Stomach (tissue), 9 donors: Measurements from ENCODE around the gene CHURC1. TPM values are rescaled to one million over a fixed set of nuclear protein-coding genes. Genes with fewer than 3 reads are reported as not detected.

Experiments used
- DNase-seq, 2 donors: peaks; one replicate each; pipeline versions ENCODE4 v3.0.0 to v3.0.0-alpha.2; 2013 to 2019
- H3K27ac ChIP-seq, 5 donors: fragments of 200-600 bp in 4 of 5; sonication (generic) in 4 of 5; one replicate each; pipeline ENCODE4 v1.5.1; 2013 to 2019; ENCODE audit warnings: mild to moderate bottlenecking in 1 of 5, moderate library complexity in 1 of 5
- H3K27me3 ChIP-seq, 3 donors: fragments of 200-600 bp; sonication (generic); one replicate each; pipeline ENCODE4 v1.5.1; 2017 to 2019; ENCODE audit warnings: mixed run types in 1 of 3
- H3K36me3 ChIP-seq, 4 donors: fragments of 200-600 bp; sonication (generic); 1 replicate in 3 of 4; 2 replicates in 1 of 4; pipeline ENCODE4 v1.5.1; 2016 to 2019
- H3K4me1 ChIP-seq, 4 donors: fragments of 200-600 bp; sonication (generic); one replicate each; pipeline ENCODE4 v1.5.1; 2016 to 2019
- H3K4me3 ChIP-seq, 4 donors: fragments of 200-600 bp; sonication (generic) in 3 of 4; one replicate each; pipeline ENCODE4 v1.5.1; 2016 to 2019; ENCODE audit warnings: mild to moderate bottlenecking in 1 of 4
- H3K9me3 ChIP-seq, 4 donors: fragments of 200-600 bp; sonication (generic); one replicate each; pipeline ENCODE4 v1.5.1; 2016 to 2019
- CTCF ChIP-seq, 7 experiments: fragments of 450-650 bp in 4 of 7; fragments of 200-600 bp in 3 of 7; sonication (generic) in 3 of 7; IDR thresholded peaks; one replicate each; pipeline ENCODE4 v1.5.1; 2016 to 2019; ENCODE audit warnings: antibody characterized with exemption in 7 of 7, control low read depth in 2 of 7, mild to moderate bottlenecking in 1 of 7
- EP300 ChIP-seq: sonication (generic); formaldehyde crosslinking; IDR thresholded peaks from one replicate; pipeline ENCODE4 v1.6.1; 2017; ENCODE audit warnings: antibody characterized with exemption
- POLR2A ChIP-seq, 4 donors: fragments of 450-650 bp; IDR thresholded peaks; one replicate each; pipeline ENCODE4 v1.6.1; 2016; ENCODE audit warnings: antibody characterized with exemption in 4 of 4, control low read depth in 2 of 4, mild to moderate bottlenecking in 1 of 4, moderate library complexity in 1 of 4
- POLR2AphosphoS5 ChIP-seq, 3 donors: sonication (generic); formaldehyde crosslinking; IDR thresholded peaks; one replicate each; pipeline ENCODE4 v1.6.1; 2016; ENCODE audit warnings: antibody characterized with exemption in 3 of 3
- WGBS, 5 donors: extraction: QIAGEN DNeasy Blood & Tissue Kit in 3 of 5; methylation state at CpG; one replicate each; pipeline versions ENCODE4 v1.1.5 to v1.1.7; 2013 to 2018; 5-methylcytosine and 5-hydroxymethylcytosine counted together
- intact Hi-C: fragments of 100-400 bp; cut with DNase I; formaldehyde crosslinking; loops from one replicate; pipeline ENCODE4 v1.15.1; 2023; ENCODE audit warnings: low total_unique reads
- polyA plus RNA-seq, 3 donors: library from polyadenylated mRNA; stranded (reverse); fragments of 200-250 nt; gene quantifications; one replicate each; pipeline ENCODE4 v1.2.3, GENCODE V29; 2013
- total RNA-seq, 5 donors: library from RNA; depleted of rRNA; stranded (reverse); fragments of >200 nt; gene quantifications; one replicate each; pipeline versions ENCODE4 v1.1.0 to v1.2.3, GENCODE V29; 2014 to 2016
- donor health status: healthy with polysubstance abuse.
- donor health status: Bipolar disorder and iron deficiency.
- donor health status: healthy.

CHURC1 gene
- total and polyA plus RNA-seq, 8 donors, result 20.4 to 102 (median 42.5) TPM

GRCh38 chr14:64867182-64867581, 47.1 kb upstream of the CHURC1 start:
- DNase-seq, result no peak
- no peaks in the 10 kb centered on the region for H3K36me3 ChIP-seq
- 89 to 93% (median 90%) methylated on average over 3 of the region's 3 CpGs for WGBS, 5 donors
- peaks cover 0 to 19% (median 0%) of the 10 kb centered on the region in 3 donors for H3K27me3 ChIP-seq
- TF ChIP-seq EP300, result no peak
- no peak for TF ChIP-seq POLR2A (IDR thresholded peaks at IDR 0.05)
- TF ChIP-seq CTCF (IDR thresholded peaks at IDR 0.05), result no peak
- TF ChIP-seq POLR2AphosphoS5 (IDR thresholded peaks at IDR 0.05), result no peak
- intact Hi-C loops, result no loop called here
- H3K4me1 ChIP-seq, result no peaks in the 10 kb centered on the region
- no peak overlapping the region for H3K4me3 ChIP-seq
- H3K9me3 ChIP-seq, result no peaks in the 10 kb centered on the region
- no peak overlapping the region for H3K27ac ChIP-seq

- Histone ChIP-seq H3K27ac (no peak overlapping the region), H3K27me3 (peaks cover 0 to 19% (median 0%) of the 10 kb centered on the region in 3 donors), H3K36me3 (no peaks in the 10 kb centered on the region), H3K9me3 (no peaks in the 10 kb centered on the region), H3K4me3 (no peak overlapping the region), H3K4me1 (no peaks in the 10 kb centered on the region)
- TF ChIP-seq CTCF (IDR thresholded peaks at IDR 0.05), result no peak
- TF ChIP-seq POLR2A (IDR thresholded peaks at IDR 0.05), result no peak
- TF ChIP-seq POLR2AphosphoS5 (IDR thresholded peaks at IDR 0.05), result no peak
- TF ChIP-seq EP300, result no peak
- no peak for DNase-seq
- 72 to 85% (median 82%) methylated on average over 2 of the region's 2 CpGs for WGBS, 5 donors
- intact Hi-C loops, result no loop called here
Observed at GRCh38 chr14:64868379-64868778, 45.9 kb upstream of the CHURC1 start.

- Histone ChIP-seq H3K4me3 (no peak overlapping the region), H3K27me3 (peaks cover 0 to 19% (median 0%) of the 10 kb centered on the region in 3 donors), H3K27ac (no peak overlapping the region), H3K9me3 (no peaks in the 10 kb centered on the region), H3K36me3 (no peaks in the 10 kb centered on the region), H3K4me1 (no peaks in the 10 kb centered on the region)
- TF ChIP-seq EP300, result no peak
- TF ChIP-seq CTCF (IDR thresholded peaks at IDR 0.05), result no peak
- intact Hi-C loops, result no loop called here
- WGBS, 5 donors, result 24 to 86% (median 82%) methylated on average over 1 of the region's 1 CpG
- DNase-seq, result no peak
Observed at GRCh38 chr14:64868841-64869240, 45.4 kb upstream of the CHURC1 start.

DNA sequence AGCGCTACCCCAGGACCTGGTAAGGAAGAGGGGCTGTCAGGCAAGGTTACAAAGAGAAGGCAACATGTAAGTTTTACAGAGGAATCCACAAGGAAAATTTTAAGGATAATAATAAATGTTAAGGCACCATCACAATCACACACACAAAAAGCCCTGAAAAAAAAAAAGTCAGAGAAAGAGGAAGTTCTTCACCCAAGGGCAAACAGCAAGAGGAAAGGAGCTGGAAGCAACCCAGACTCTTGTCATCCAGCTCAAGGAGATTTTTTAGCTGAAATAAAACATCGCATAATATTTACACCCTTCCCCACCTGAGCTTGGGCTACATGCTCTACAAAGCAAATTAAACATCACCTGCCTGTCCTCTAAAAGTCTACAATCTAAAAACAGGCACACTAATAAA, 44.1 kb upstream of the CHURC1 start:
- no peak for DNase-seq
- no peaks in the 10 kb centered on the region for H3K36me3 ChIP-seq
- intact Hi-C loops, result no loop called here
- H3K27ac ChIP-seq, result no peak overlapping the region
- H3K27me3 ChIP-seq, result peaks cover 0 to 18% (median 0%) of the 10 kb centered on the region in 3 donors
- 58 to 78% (median 67%) methylated on average over 2 of the region's 2 CpGs for WGBS, 5 donors
- H3K4me3 ChIP-seq, result no peak overlapping the region
- H3K4me1 ChIP-seq, result no peaks in the 10 kb centered on the region
- H3K9me3 ChIP-seq, result no peaks in the 10 kb centered on the region
- TF ChIP-seq POLR2AphosphoS5 (IDR thresholded peaks at IDR 0.05) (no peak), EP300 (no peak), CTCF (IDR thresholded peaks at IDR 0.05) (no peak), POLR2A (IDR thresholded peaks at IDR 0.05) (no peak)
